A549 (cell line): Measurements from ENCODE around the gene PDE6C. TPM values are rescaled to one million over a fixed set of nuclear protein-coding genes. Genes with fewer than 3 reads are reported as not detected.

Experiments
- ATAC-seq, 2 experiments: fragments of 200-7000 bp in 1 of 2; fragments of >200 bp in 1 of 2; cut with Nextera tagmentation in 1 of 2; cut with Tn5 transposase in 1 of 2; 3 replicates each; pipeline versions ENCODE4 v1.8.0 to v1.9.1; 2018 to 2020; ENCODE audit warnings: mild to moderate bottlenecking in 1 of 2, moderate library complexity in 1 of 2
- CTCF ChIA-PET: fragments of 300-600 bp; sonication (Branson Sonifier 250); formaldehyde crosslinking; extraction: SDS; loops from one replicate; lab custom pipeline; 2021; ENCODE audit warnings: antibody characterized with exemption, inconsistent platforms; lab: Yijun Ruan, JAX
- POLR2A ChIA-PET: fragments of 350-600 bp; formaldehyde crosslinking; extraction: SDS; loops from one replicate; lab custom pipeline; 2021; ENCODE audit warnings: antibody characterized with exemption, inconsistent platforms; lab: Yijun Ruan, JAX
- DNase-seq, 2 experiments: peaks; one replicate each; pipeline versions ENCODE4 v3.0.0 to v3.0.0-alpha.2; 2011 to 2016; ENCODE audit warnings: low read depth in 1 of 2, low spot score in 1 of 2
- FAIRE-seq: peaks from 2 replicates; lab custom pipeline; 2011; peaks lifted over from hg19 to GRCh38; lab: Jason Lieb, UNC
- H3K27ac ChIP-seq, 2 experiments: fragments of >200 bp; sonication (Bioruptor Twin); formaldehyde crosslinking; 3 replicates each; pipeline ENCODE4 v1.5.1; 2016 to 2017
- H3K4me1 ChIP-seq: fragments of >200 bp; sonication (Bioruptor Twin); formaldehyde crosslinking; 3 replicates; pipeline ENCODE4 v1.6.1; 2016
- H3K4me2 ChIP-seq: fragments of >200 bp; sonication (Bioruptor Twin); formaldehyde crosslinking; 3 replicates; pipeline ENCODE4 v1.6.1; 2016
- H3K4me3 ChIP-seq: fragments of >200 bp; sonication (Bioruptor Twin); formaldehyde crosslinking; 3 replicates; pipeline ENCODE4 v1.5.1; 2016
- H3K9me3 ChIP-seq: fragments of >200 bp; sonication (Bioruptor Twin); formaldehyde crosslinking; 3 replicates; pipeline ENCODE4 v1.6.1; 2016
- CBX8 ChIP-seq: fragments of 200-600 bp; sonication (generic); IDR thresholded peaks from 2 replicates; pipeline ENCODE4 v1.6.1; 2016
- CHD2 ChIP-seq: fragments of 150-350 bp; IDR thresholded peaks from 2 replicates; pipeline ENCODE4 v1.6.1; 2014; ENCODE audit warnings: low read length; ENCODE audit not compliant: partially characterized antibody
- HES2 ChIP-seq: fragments of >200 bp; sonication (Bioruptor Twin); formaldehyde crosslinking; IDR thresholded peaks from 2 replicates; pipeline ENCODE4 v1.6.1; 2016
- HOXA7 ChIP-seq: fragments of 250-450 bp; sonication (Bioruptor Pico); IDR thresholded peaks from 2 replicates; pipeline ENCODE4 v1.5.0; 2020; ENCODE audit warnings: mild to moderate bottlenecking, moderate library complexity
- KDM1A ChIP-seq: fragments of 200-600 bp; sonication (generic); IDR thresholded peaks from 2 replicates; pipeline ENCODE4 v1.6.1; 2016; ENCODE audit warnings: low read depth, mild to moderate bottlenecking
- KDM5A ChIP-seq: fragments of 200-600 bp; sonication (generic); IDR thresholded peaks from 2 replicates; pipeline ENCODE4 v1.6.1; 2016; ENCODE audit warnings: antibody characterized with exemption, mild to moderate bottlenecking
- MAZ ChIP-seq: fragments of 150-350 bp; IDR thresholded peaks from 2 replicates; pipeline ENCODE4 v1.6.1; 2014; ENCODE audit warnings: antibody characterized with exemption, low read depth, low read length, borderline replicate concordance
- MYC ChIP-seq: IDR thresholded peaks from 2 replicates; pipeline ENCODE4 v1.6.1; 2012; ENCODE audit warnings: mild to moderate bottlenecking, inconsistent platforms, low read length, improper control_type of control experiment, borderline replicate concordance
- NR3C1 ChIP-seq: fragments of >200 bp; sonication (Bioruptor Twin); formaldehyde crosslinking; IDR thresholded peaks from 3 replicates; pipeline ENCODE4 v1.6.1; 2017
- POLR2A ChIP-seq: IDR thresholded peaks from 2 replicates; pipeline ENCODE4 v1.6.1; 2012; ENCODE audit warnings: mild to moderate bottlenecking, low read length
- RAD21 ChIP-seq, 2 experiments: fragments of >200 bp in 1 of 2; sonication (Bioruptor Twin) in 1 of 2; formaldehyde crosslinking in 1 of 2; IDR thresholded peaks in 1 of 2; conservative IDR thresholded peaks in 1 of 2; 2 replicates in 1 of 2; 3 replicates in 1 of 2; pipeline ENCODE4 v1.6.1; 2012 to 2018; ENCODE audit warnings: inconsistent platforms in 1 of 2
- RARB ChIP-seq: fragments of 250-450 bp; sonication (Bioruptor Pico); IDR thresholded peaks from 2 replicates; pipeline ENCODE4 v1.8.0; 2021; ENCODE audit warnings: mild to moderate bottlenecking, moderate library complexity
- RFX5 ChIP-seq: fragments of 450-650 bp; IDR thresholded peaks from 2 replicates; pipeline ENCODE4 v1.7.1; 2014; ENCODE audit warnings: antibody characterized with exemption, mild to moderate bottlenecking, moderate library complexity
- RNF2 ChIP-seq: fragments of 200-600 bp; sonication (generic); IDR thresholded peaks from 2 replicates; pipeline ENCODE4 v1.6.1; 2016; ENCODE audit warnings: low read depth, mild to moderate bottlenecking, antibody characterized with exemption, moderate library complexity, borderline replicate concordance
- SMC3 ChIP-seq: fragments of >200 bp; sonication (Bioruptor Twin); formaldehyde crosslinking; IDR thresholded peaks from 3 replicates; pipeline ENCODE4 v1.6.1; 2018; ENCODE audit warnings: inconsistent platforms
- SREBF2 ChIP-seq: fragments of 450-650 bp; IDR thresholded peaks from 2 replicates; pipeline ENCODE4 v1.6.1; 2014; ENCODE audit warnings: mild to moderate bottlenecking, moderate library complexity
- USF2 ChIP-seq: fragments of 450-650 bp; IDR thresholded peaks from 2 replicates; pipeline ENCODE4 v1.6.1; 2014; ENCODE audit warnings: antibody characterized with exemption
- ZNF302 ChIP-seq: fragments of 250-450 bp; sonication (Bioruptor Pico); IDR thresholded peaks from 2 replicates; pipeline ENCODE4 v1.9.0; 2021; ENCODE audit warnings: inconsistent platforms, mild to moderate bottlenecking, moderate library complexity
- WGBS: methylation state at CpG from one replicate; pipeline ENCODE4 v1.1.6; 2017; ENCODE audit errors: missing lambda C conversion rate; 5-methylcytosine and 5-hydroxymethylcytosine counted together
- polyA plus RNA-seq, 4 experiments: library from polyadenylated mRNA; depleted of rRNA in 3 of 4; stranded (reverse); fragments of >200 nt; fragmentation: RNase III in 1 of 4; extraction: RNeasy Plus Mini Kit Qiagen cat#74134 plus additional on column Dnase treatment in 1 of 4; gene quantifications; 2 replicates in 3 of 4; 3 replicates in 1 of 4; pipeline ENCODE4 v1.2.3, GENCODE V29; 2011 to 2017
- TF ChIP-seq, protein P1 (sequence below): fragments of >200 bp; sonication (Bioruptor Twin); formaldehyde crosslinking; IDR thresholded peaks from 3 replicates; pipeline ENCODE4 v1.5.1; 2016
- TF ChIP-seq, protein P2 (sequence below): fragments of 200-600 bp; sonication (generic); IDR thresholded peaks from 2 replicates; pipeline ENCODE4 v1.6.1; 2016; ENCODE audit warnings: antibody characterized with exemption, mild to moderate bottlenecking, moderate library complexity
- TF ChIP-seq, protein P3 (sequence below): IDR thresholded peaks from 2 replicates; pipeline ENCODE4 v1.6.1; 2012; ENCODE audit warnings: low read depth, borderline replicate concordance

PDE6C gene
- polyA plus RNA-seq, 2 of the 4 experiments (the other 2 are of a cell fraction), result not detected

- TF ChIP-seq, protein P1, sequence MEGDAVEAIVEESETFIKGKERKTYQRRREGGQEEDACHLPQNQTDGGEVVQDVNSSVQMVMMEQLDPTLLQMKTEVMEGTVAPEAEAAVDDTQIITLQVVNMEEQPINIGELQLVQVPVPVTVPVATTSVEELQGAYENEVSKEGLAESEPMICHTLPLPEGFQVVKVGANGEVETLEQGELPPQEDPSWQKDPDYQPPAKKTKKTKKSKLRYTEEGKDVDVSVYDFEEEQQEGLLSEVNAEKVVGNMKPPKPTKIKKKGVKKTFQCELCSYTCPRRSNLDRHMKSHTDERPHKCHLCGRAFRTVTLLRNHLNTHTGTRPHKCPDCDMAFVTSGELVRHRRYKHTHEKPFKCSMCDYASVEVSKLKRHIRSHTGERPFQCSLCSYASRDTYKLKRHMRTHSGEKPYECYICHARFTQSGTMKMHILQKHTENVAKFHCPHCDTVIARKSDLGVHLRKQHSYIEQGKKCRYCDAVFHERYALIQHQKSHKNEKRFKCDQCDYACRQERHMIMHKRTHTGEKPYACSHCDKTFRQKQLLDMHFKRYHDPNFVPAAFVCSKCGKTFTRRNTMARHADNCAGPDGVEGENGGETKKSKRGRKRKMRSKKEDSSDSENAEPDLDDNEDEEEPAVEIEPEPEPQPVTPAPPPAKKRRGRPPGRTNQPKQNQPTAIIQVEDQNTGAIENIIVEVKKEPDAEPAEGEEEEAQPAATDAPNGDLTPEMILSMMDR, result no peak
- no peak for TF ChIP-seq NR3C1
- no peak for TF ChIP-seq MYC
- no peak for TF ChIP-seq HES2
- no peak for TF ChIP-seq ZNF302 (CRISPR knock-in tag)
- TF ChIP-seq, protein P2, sequence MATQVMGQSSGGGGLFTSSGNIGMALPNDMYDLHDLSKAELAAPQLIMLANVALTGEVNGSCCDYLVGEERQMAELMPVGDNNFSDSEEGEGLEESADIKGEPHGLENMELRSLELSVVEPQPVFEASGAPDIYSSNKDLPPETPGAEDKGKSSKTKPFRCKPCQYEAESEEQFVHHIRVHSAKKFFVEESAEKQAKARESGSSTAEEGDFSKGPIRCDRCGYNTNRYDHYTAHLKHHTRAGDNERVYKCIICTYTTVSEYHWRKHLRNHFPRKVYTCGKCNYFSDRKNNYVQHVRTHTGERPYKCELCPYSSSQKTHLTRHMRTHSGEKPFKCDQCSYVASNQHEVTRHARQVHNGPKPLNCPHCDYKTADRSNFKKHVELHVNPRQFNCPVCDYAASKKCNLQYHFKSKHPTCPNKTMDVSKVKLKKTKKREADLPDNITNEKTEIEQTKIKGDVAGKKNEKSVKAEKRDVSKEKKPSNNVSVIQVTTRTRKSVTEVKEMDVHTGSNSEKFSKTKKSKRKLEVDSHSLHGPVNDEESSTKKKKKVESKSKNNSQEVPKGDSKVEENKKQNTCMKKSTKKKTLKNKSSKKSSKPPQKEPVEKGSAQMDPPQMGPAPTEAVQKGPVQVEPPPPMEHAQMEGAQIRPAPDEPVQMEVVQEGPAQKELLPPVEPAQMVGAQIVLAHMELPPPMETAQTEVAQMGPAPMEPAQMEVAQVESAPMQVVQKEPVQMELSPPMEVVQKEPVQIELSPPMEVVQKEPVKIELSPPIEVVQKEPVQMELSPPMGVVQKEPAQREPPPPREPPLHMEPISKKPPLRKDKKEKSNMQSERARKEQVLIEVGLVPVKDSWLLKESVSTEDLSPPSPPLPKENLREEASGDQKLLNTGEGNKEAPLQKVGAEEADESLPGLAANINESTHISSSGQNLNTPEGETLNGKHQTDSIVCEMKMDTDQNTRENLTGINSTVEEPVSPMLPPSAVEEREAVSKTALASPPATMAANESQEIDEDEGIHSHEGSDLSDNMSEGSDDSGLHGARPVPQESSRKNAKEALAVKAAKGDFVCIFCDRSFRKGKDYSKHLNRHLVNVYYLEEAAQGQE, result no peak
- TF ChIP-seq KDM1A, result no peak
- TF ChIP-seq RARB, result no peak
Measured at GRCh38 chr10:93671042-93671441, 58.7 kb downstream of the PDE6C start (continued).

GRCh38 chr10:93672022-93672678, 59.8 kb downstream of the PDE6C start:
- ATAC-seq, result no peak
- no peak for FAIRE-seq
- Histone ChIP-seq H3K4me1 (no peaks in the 10 kb centered on the region), H3K4me3 (no peak overlapping the region), H3K27ac (no peak overlapping the region), H3K4me2 (no peak overlapping the region), H3K9me3 (no peaks in the 10 kb centered on the region)
- DNase-seq, result no peak
- ChIA-PET POLR2A (no interaction called here), CTCF (no interaction called here)
- TF ChIP-seq HOXA7 (CRISPR knock-in tag), result no peak
- TF ChIP-seq MAZ, result no peak
- TF ChIP-seq USF2, result no peak
- no peak for TF ChIP-seq MYC
- no peak for TF ChIP-seq CBX8
- no peak for TF ChIP-seq RFX5
- TF ChIP-seq RAD21 (conservative IDR thresholded peaks at IDR 0.05 in 1 of 2, IDR thresholded peaks at IDR 0.05 in 1 of 2), result no peak
- TF ChIP-seq RNF2, result no peak
- no peak for TF ChIP-seq SMC3
- TF ChIP-seq SREBF2, result no peak
- no peak for TF ChIP-seq RARB
- no peak for TF ChIP-seq KDM1A
- TF ChIP-seq CHD2, result no peak
- no peak for TF ChIP-seq NR3C1
- TF ChIP-seq, protein P3, sequence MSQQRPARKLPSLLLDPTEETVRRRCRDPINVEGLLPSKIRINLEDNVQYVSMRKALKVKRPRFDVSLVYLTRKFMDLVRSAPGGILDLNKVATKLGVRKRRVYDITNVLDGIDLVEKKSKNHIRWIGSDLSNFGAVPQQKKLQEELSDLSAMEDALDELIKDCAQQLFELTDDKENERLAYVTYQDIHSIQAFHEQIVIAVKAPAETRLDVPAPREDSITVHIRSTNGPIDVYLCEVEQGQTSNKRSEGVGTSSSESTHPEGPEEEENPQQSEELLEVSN, result no peak
- TF ChIP-seq KDM5A, result no peak
- TF ChIP-seq POLR2A, result no peak
- TF ChIP-seq, protein P1, result no peak
- 84% methylated on average over 2 of the region's 2 CpGs for WGBS
